ENCODE data around the gene OLFM1.

The OLFM1 gene

GRCh38 chr9:135155396-135155795 is 67.9 kb downstream of the OLFM1 start:
- no peak overlapping the region for H3K27ac ChIP-seq (replicated peaks)
- H3K4me3 ChIP-seq (replicated peaks; ENCODE audit: insufficient read depth, low read length): no peak overlapping the region
- no peak for DNase-seq (ENCODE audit: low read depth in 1 of 2, low spot score in 1 of 2)
- no peak for TF ChIP-seq GABPA (IDR thresholded peaks at IDR 0.05; ENCODE audit: low read depth)
- TF ChIP-seq SPI1 (IDR thresholded peaks at IDR 0.05; ENCODE audit: borderline replicate concordance, low read depth): no peak
- no peak for TF ChIP-seq CTCF (IDR thresholded peaks at IDR 0.05; ENCODE audit: insufficient read depth, low read length)
- no peak for TF ChIP-seq POLR2AphosphoS5 (IDR thresholded peaks at IDR 0.05; ENCODE audit: low read depth)
- no peak for TF ChIP-seq REST (IDR thresholded peaks at IDR 0.05; ENCODE audit: insufficient replicate concordance, low read depth)
- H3K27me3 ChIP-seq (ENCODE audit: insufficient read depth, poor library complexity, severe bottlenecking): no peaks in the 10 kb centered on the region

GRCh38 chr9:135156525-135157510 is 69.3 kb downstream of the OLFM1 start:
- Histone ChIP-seq H3K27me3 (ENCODE audit: insufficient read depth, poor library complexity, severe bottlenecking) (no peaks in the 10 kb centered on the region), H3K4me3 (replicated peaks; ENCODE audit: insufficient read depth, low read length) (no peak overlapping the region), H3K27ac (replicated peaks) (no peak overlapping the region)
- DNase-seq (ENCODE audit: low read depth in 1 of 2, low spot score in 1 of 2): peak; percentile 6 to 10
- TF ChIP-seq REST (IDR thresholded peaks at IDR 0.05; ENCODE audit: insufficient replicate concordance, low read depth) (peak; percentile 98), GABPA (IDR thresholded peaks at IDR 0.05; ENCODE audit: low read depth) (no peak), CTCF (IDR thresholded peaks at IDR 0.05; ENCODE audit: insufficient read depth, low read length) (no peak)

GRCh38 chr9:135157856-135158563 is 70.5 kb downstream of the OLFM1 start:
- TF ChIP-seq GABPA (IDR thresholded peaks at IDR 0.05; ENCODE audit: low read depth) (no peak), REST (IDR thresholded peaks at IDR 0.05; ENCODE audit: insufficient replicate concordance, low read depth) (no peak), CTCF (IDR thresholded peaks at IDR 0.05; ENCODE audit: insufficient read depth, low read length) (no peak), POLR2AphosphoS5 (IDR thresholded peaks at IDR 0.05; ENCODE audit: low read depth) (no peak), SPI1 (IDR thresholded peaks at IDR 0.05; ENCODE audit: borderline replicate concordance, low read depth) (no peak)
- Histone ChIP-seq H3K4me3 (replicated peaks; ENCODE audit: insufficient read depth, low read length) (no peak overlapping the region), H3K27ac (replicated peaks) (no peak overlapping the region), H3K27me3 (ENCODE audit: insufficient read depth, poor library complexity, severe bottlenecking) (no peaks in the 10 kb centered on the region)
- DNase-seq (ENCODE audit: low read depth in 1 of 2, low spot score in 1 of 2): no peak

Measured in HL-60 (cell line).